Neural cell (in vitro differentiated cells): ENCODE measurements around the gene APIP. TPM values are rescaled to one million over a fixed set of nuclear protein-coding genes. Genes with fewer than 3 reads are reported as not detected.

Experiments
- H2AFZ ChIP-seq: fragments of 200-600, 300-800 bp; sonication (generic), shearing (Covaris generic); 2 replicates; pipeline ENCODE4 v1.6.0; 2014; ENCODE audit warnings: low read depth, mild to moderate bottlenecking, antibody characterized with exemption, low read length, moderate library complexity
- H3F3A ChIP-seq: fragments of 200-600 bp; shearing (Covaris generic); 2 replicates; pipeline ENCODE4 v1.6.1; 2016; ENCODE audit warnings: mild to moderate bottlenecking, moderate library complexity, mixed read lengths, antibody characterized with exemption, low read length; ENCODE audit not compliant: insufficient read depth, poor library complexity, severe bottlenecking
- H3K27ac ChIP-seq: fragments of 200-600, 300-800 bp; sonication (generic), shearing (Covaris generic); 2 replicates; pipeline ENCODE4 v1.5.1; 2014; ENCODE audit warnings: mild to moderate bottlenecking, low read length, moderate library complexity
- H3K27me3 ChIP-seq: fragments of 300-800, 200-600 bp; sonication (generic), shearing (Covaris generic); 2 replicates; pipeline ENCODE4 v1.6.0; 2014; ENCODE audit warnings: mild to moderate bottlenecking, low read depth, low read length, moderate library complexity; ENCODE audit not compliant: insufficient read depth
- H3K36me3 ChIP-seq: fragments of 300-800, 200-600 bp; sonication (generic), shearing (Covaris generic); 2 replicates; pipeline ENCODE4 v1.5.1; 2014; ENCODE audit warnings: mild to moderate bottlenecking, antibody characterized with exemption, low read length, moderate library complexity; ENCODE audit not compliant: insufficient read depth
- H3K4me2 ChIP-seq: fragments of 300-800, 200-600 bp; sonication (generic), shearing (Covaris generic); 2 replicates; pipeline ENCODE4 v1.6.0; 2014; ENCODE audit warnings: mild to moderate bottlenecking, low read length
- H3K4me3 ChIP-seq: fragments of 300-800, 200-600 bp; sonication (generic), shearing (Covaris generic); 2 replicates; pipeline ENCODE4 v1.5.1; 2014; ENCODE audit warnings: mild to moderate bottlenecking, low read length, moderate library complexity
- H3K79me2 ChIP-seq: fragments of 200-600 bp; shearing (Covaris generic); replicated peaks from 2 replicates; pipeline ENCODE4 v1.6.0; 2014; ENCODE audit warnings: mild to moderate bottlenecking, low read length, moderate library complexity; ENCODE audit not compliant: insufficient read depth
- H3K9ac ChIP-seq: fragments of 300-800, 200-600 bp; sonication (generic), shearing (Covaris generic); 2 replicates; pipeline ENCODE4 v1.6.1; 2016; ENCODE audit warnings: mild to moderate bottlenecking, low read length, mixed read lengths
- H3K9me2 ChIP-seq: fragments of 200-600 bp; shearing (Covaris generic); 2 replicates; pipeline ENCODE4 v1.6.1; 2016; ENCODE audit warnings: mild to moderate bottlenecking, low read length, mixed read lengths; ENCODE audit not compliant: insufficient read depth
- H3K9me3 ChIP-seq: fragments of 200-600, 300-800 bp; sonication (generic), shearing (Covaris generic); 2 replicates; pipeline ENCODE4 v1.6.1; 2016; ENCODE audit warnings: mild to moderate bottlenecking, mixed run types, low read length, moderate library complexity, mixed read lengths
- H4K20me1 ChIP-seq: fragments of 200-600 bp; shearing (Covaris generic); 2 replicates; pipeline ENCODE4 v1.6.1; 2016; ENCODE audit warnings: mild to moderate bottlenecking, mixed run types; ENCODE audit not compliant: insufficient read depth
- EP300 ChIP-seq: fragments of 450-650 bp; conservative IDR thresholded peaks from 2 replicates; pipeline ENCODE4 v1.6.1; 2014; ENCODE audit warnings: antibody characterized with exemption, mild to moderate bottlenecking, moderate library complexity; ENCODE audit not compliant: poor library complexity, severe bottlenecking
- EZH2 ChIP-seq: fragments of 200-600, 300-800 bp; shearing (Covaris generic), sonication (generic); IDR thresholded peaks from 2 replicates; pipeline ENCODE4 v1.6.1; 2014; ENCODE audit warnings: antibody characterized with exemption, low read length, borderline replicate concordance, mild to moderate bottlenecking; ENCODE audit not compliant: insufficient read depth, poor library complexity, severe bottlenecking
- MXI1 ChIP-seq: fragments of 450-650 bp; conservative IDR thresholded peaks from 2 replicates; pipeline ENCODE4 v1.6.1; 2014; ENCODE audit warnings: antibody characterized with exemption, mild to moderate bottlenecking; ENCODE audit not compliant: poor library complexity, severe bottlenecking
- POLR2AphosphoS5 ChIP-seq: IDR thresholded peaks from 2 replicates; pipeline ENCODE4 v1.6.1; 2012
- RAD21 ChIP-seq: fragments of 450-650 bp; conservative IDR thresholded peaks from 2 replicates; pipeline ENCODE4 v1.6.1; 2014; ENCODE audit warnings: antibody characterized with exemption, mild to moderate bottlenecking, moderate library complexity
- SMC3 ChIP-seq: fragments of 450-650 bp; conservative IDR thresholded peaks from 2 replicates; pipeline ENCODE4 v1.6.1; 2014; ENCODE audit warnings: antibody characterized with exemption, mild to moderate bottlenecking, moderate library complexity; ENCODE audit not compliant: poor library complexity
- TAF1 ChIP-seq: IDR thresholded peaks from 2 replicates; pipeline ENCODE4 v1.6.1; 2012; ENCODE audit warnings: low read depth
- polyA plus RNA-seq: library from polyadenylated mRNA; depleted of rRNA; stranded (reverse); fragments of >200 nt; gene quantifications from 2 replicates; pipeline ENCODE4 v1.2.3, GENCODE V29; 2014
- TF ChIP-seq, protein P1 (sequence below): fragments of 450-650 bp; IDR thresholded peaks from 2 replicates; pipeline ENCODE4 v1.5.1; 2014; ENCODE audit warnings: antibody characterized with exemption, mild to moderate bottlenecking, moderate library complexity; ENCODE audit not compliant: poor library complexity, severe bottlenecking
- TF ChIP-seq, protein P2 (sequence below): IDR thresholded peaks from 2 replicates; pipeline ENCODE4 v1.6.1; 2012; ENCODE audit warnings: borderline replicate concordance

Gene APIP
- polyA plus RNA-seq, 1 donor from 2014 or later, result 45.9 TPM

DNA sequence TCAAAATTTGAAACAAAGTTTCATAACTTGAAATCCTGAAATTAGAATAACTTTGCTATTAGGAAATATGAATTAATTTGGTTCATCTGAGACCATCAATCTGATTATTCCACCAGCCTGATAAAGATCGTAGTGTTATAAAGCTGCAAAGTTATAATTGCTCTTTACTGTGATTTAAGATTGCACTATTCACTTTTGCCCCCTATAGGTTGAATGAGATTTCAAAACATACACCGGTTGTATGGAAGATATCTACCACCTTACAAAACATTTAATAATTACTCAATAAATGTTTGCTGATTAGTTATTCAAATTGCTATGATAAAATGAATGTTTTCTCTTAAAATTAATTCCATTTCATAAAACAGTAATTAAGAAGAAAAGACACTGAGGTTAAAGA lies 26.1 kb downstream of the APIP start:
- H3K9ac ChIP-seq, result no peak overlapping the region
- H3K79me2 ChIP-seq, result no peaks in the 10 kb centered on the region
- no peak overlapping the region for H2AFZ ChIP-seq
- H3K27me3 ChIP-seq, result no peaks in the 10 kb centered on the region
- H3K9me3 ChIP-seq, result no peaks in the 10 kb centered on the region
- TF ChIP-seq EZH2 (no peak), MXI1 (no peak), TAF1 (no peak), SMC3 (no peak), EP300 (no peak), RAD21 (no peak)
- TF ChIP-seq, protein P1, sequence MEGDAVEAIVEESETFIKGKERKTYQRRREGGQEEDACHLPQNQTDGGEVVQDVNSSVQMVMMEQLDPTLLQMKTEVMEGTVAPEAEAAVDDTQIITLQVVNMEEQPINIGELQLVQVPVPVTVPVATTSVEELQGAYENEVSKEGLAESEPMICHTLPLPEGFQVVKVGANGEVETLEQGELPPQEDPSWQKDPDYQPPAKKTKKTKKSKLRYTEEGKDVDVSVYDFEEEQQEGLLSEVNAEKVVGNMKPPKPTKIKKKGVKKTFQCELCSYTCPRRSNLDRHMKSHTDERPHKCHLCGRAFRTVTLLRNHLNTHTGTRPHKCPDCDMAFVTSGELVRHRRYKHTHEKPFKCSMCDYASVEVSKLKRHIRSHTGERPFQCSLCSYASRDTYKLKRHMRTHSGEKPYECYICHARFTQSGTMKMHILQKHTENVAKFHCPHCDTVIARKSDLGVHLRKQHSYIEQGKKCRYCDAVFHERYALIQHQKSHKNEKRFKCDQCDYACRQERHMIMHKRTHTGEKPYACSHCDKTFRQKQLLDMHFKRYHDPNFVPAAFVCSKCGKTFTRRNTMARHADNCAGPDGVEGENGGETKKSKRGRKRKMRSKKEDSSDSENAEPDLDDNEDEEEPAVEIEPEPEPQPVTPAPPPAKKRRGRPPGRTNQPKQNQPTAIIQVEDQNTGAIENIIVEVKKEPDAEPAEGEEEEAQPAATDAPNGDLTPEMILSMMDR, result no peak
- TF ChIP-seq, protein P2, sequence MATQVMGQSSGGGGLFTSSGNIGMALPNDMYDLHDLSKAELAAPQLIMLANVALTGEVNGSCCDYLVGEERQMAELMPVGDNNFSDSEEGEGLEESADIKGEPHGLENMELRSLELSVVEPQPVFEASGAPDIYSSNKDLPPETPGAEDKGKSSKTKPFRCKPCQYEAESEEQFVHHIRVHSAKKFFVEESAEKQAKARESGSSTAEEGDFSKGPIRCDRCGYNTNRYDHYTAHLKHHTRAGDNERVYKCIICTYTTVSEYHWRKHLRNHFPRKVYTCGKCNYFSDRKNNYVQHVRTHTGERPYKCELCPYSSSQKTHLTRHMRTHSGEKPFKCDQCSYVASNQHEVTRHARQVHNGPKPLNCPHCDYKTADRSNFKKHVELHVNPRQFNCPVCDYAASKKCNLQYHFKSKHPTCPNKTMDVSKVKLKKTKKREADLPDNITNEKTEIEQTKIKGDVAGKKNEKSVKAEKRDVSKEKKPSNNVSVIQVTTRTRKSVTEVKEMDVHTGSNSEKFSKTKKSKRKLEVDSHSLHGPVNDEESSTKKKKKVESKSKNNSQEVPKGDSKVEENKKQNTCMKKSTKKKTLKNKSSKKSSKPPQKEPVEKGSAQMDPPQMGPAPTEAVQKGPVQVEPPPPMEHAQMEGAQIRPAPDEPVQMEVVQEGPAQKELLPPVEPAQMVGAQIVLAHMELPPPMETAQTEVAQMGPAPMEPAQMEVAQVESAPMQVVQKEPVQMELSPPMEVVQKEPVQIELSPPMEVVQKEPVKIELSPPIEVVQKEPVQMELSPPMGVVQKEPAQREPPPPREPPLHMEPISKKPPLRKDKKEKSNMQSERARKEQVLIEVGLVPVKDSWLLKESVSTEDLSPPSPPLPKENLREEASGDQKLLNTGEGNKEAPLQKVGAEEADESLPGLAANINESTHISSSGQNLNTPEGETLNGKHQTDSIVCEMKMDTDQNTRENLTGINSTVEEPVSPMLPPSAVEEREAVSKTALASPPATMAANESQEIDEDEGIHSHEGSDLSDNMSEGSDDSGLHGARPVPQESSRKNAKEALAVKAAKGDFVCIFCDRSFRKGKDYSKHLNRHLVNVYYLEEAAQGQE, result no peak
- H4K20me1 ChIP-seq, result no peaks in the 10 kb centered on the region
- no peak overlapping the region for H3K27ac ChIP-seq
- H3K9me2 ChIP-seq, result no peaks in the 10 kb centered on the region
- H3K4me3 ChIP-seq, result no peak overlapping the region
- H3K4me2 ChIP-seq, result no peak overlapping the region
- H3K36me3 ChIP-seq, result peaks cover 4% of the 10 kb centered on the region
- H3F3A ChIP-seq, result no peaks in the 10 kb centered on the region

DNA sequence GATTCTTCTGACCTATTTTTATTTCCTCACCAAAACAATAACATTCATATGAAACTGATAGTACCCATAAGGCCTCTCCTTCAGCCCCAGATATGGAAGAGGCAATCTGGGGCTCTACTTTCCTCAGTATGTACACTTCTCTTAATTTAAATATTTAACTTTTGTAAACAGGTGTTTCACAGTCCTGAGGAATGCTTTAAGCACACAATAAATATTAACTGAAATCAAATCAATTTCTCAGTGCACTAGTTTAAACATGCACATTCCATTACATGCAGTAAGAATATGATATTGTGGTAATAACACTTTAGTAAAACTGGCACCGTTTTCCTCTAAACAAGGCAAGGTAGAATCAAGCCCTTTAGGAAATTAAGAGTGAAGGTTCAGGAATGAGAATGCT lies 28.9 kb downstream of the APIP start:
- no peaks in the 10 kb centered on the region for H4K20me1 ChIP-seq
- peaks cover 4% of the 10 kb centered on the region for H3K36me3 ChIP-seq
- no peak overlapping the region for H3K9ac ChIP-seq
- TF ChIP-seq, protein P1, result no peak
- TF ChIP-seq EZH2 (no peak), SMC3 (no peak), EP300 (no peak), POLR2AphosphoS5 (no peak), TAF1 (no peak), MXI1 (no peak), RAD21 (no peak)
- TF ChIP-seq, protein P2, result no peak
- no peak overlapping the region for H3K27ac ChIP-seq
- no peak overlapping the region for H3K4me2 ChIP-seq
- H3F3A ChIP-seq, result no peaks in the 10 kb centered on the region
- H3K9me2 ChIP-seq, result no peaks in the 10 kb centered on the region
- no peaks in the 10 kb centered on the region for H3K27me3 ChIP-seq
- H3K79me2 ChIP-seq, result no peaks in the 10 kb centered on the region
- no peak overlapping the region for H3K4me3 ChIP-seq
- H2AFZ ChIP-seq, result no peak overlapping the region
- H3K9me3 ChIP-seq, result no peaks in the 10 kb centered on the region
